GM23338 (cell line): ENCODE results near the gene ZBTB49. TPM values are rescaled to one million over a fixed set of nuclear protein-coding genes. Genes with fewer than 3 reads are reported as not detected.

ENCODE experiments used
- ATAC-seq: fragments of 200-7000 bp; cut with Tn5 transposase; 3 replicates; pipeline ENCODE4 v1.9.1; 2020
- DNase-seq: peaks from one replicate; pipeline ENCODE4 v3.0.0-alpha.2; 2015; ENCODE audit warnings: low spot score
- H2AFZ ChIP-seq: fragments of 200-600 bp; sonication (generic); 2 replicates; pipeline ENCODE4 v1.8.0; 2016; ENCODE audit warnings: antibody characterized with exemption, mild to moderate bottlenecking, moderate library complexity
- H3F3A ChIP-seq: fragments of 200-600 bp; sonication (generic); replicated peaks from 2 replicates; pipeline ENCODE4 v1.8.0; 2017; ENCODE audit warnings: antibody characterized with exemption, mixed run types, low read depth
- H3K27ac ChIP-seq: fragments of 200-600 bp; sonication (generic); 2 replicates; pipeline ENCODE4 v1.6.1; 2016; ENCODE audit warnings: low read depth
- H3K27me3 ChIP-seq: fragments of 200-600 bp; sonication (generic); 2 replicates; pipeline ENCODE4 v1.8.0; 2016; ENCODE audit warnings: mild to moderate bottlenecking, mixed run types, moderate library complexity; ENCODE audit not compliant: insufficient read depth
- H3K36me3 ChIP-seq: fragments of 200-600 bp; sonication (generic); 2 replicates; pipeline ENCODE4 v1.8.0; 2016; ENCODE audit warnings: mild to moderate bottlenecking; ENCODE audit not compliant: insufficient read depth
- H3K4me1 ChIP-seq: fragments of 200-600 bp; sonication (generic); 2 replicates; pipeline ENCODE4 v1.8.0; 2016; ENCODE audit warnings: mild to moderate bottlenecking, moderate library complexity; ENCODE audit not compliant: insufficient read depth
- H3K4me2 ChIP-seq: fragments of 200-600 bp; sonication (generic); 2 replicates; pipeline ENCODE4 v1.7.1; 2017; ENCODE audit warnings: mixed run types
- H3K4me3 ChIP-seq: fragments of 200-600 bp; sonication (generic); 2 replicates; pipeline ENCODE4 v1.6.1; 2016; ENCODE audit warnings: mixed run types
- H3K79me2 ChIP-seq: fragments of 200-600 bp; sonication (generic); replicated peaks from 2 replicates; pipeline ENCODE4 v1.8.0; 2017; ENCODE audit warnings: mild to moderate bottlenecking; ENCODE audit not compliant: insufficient read depth
- H3K9me2 ChIP-seq: fragments of 200-600 bp; sonication (generic); 2 replicates; pipeline ENCODE4 v1.8.0; 2017; ENCODE audit not compliant: insufficient read depth
- H4K20me1 ChIP-seq: fragments of 200-600 bp; sonication (generic); replicated peaks from 2 replicates; pipeline ENCODE4 v1.8.0; 2017; ENCODE audit warnings: mild to moderate bottlenecking; ENCODE audit not compliant: insufficient read depth
- H3K27ac Mint-ChIP-seq: 2 replicates; pipeline ENCODE4 v1.8.0; 2020; ENCODE audit warnings: inconsistent platforms, mild to moderate bottlenecking, moderate library complexity, mixed read lengths
- H3K27me3 Mint-ChIP-seq: 3 replicates; pipeline ENCODE4 v1.8.0; 2022; ENCODE audit warnings: low read depth, mild to moderate bottlenecking, moderate library complexity, mixed read lengths, inconsistent platforms; ENCODE audit not compliant: insufficient read depth, poor library complexity
- H3K36me3 Mint-ChIP-seq: 3 replicates; pipeline ENCODE4 v1.8.0; 2021; ENCODE audit warnings: low read depth, mild to moderate bottlenecking, inconsistent platforms, moderate library complexity, mixed read lengths
- H3K4me1 Mint-ChIP-seq: 3 replicates; pipeline ENCODE4 v1.8.0; 2020; ENCODE audit warnings: mild to moderate bottlenecking, inconsistent platforms, mixed read lengths
- H3K4me3 Mint-ChIP-seq: 3 replicates; pipeline ENCODE4 v1.8.0; 2021; ENCODE audit warnings: moderate library complexity, mild to moderate bottlenecking, inconsistent platforms, mixed read lengths
- H3K9me3 Mint-ChIP-seq: 3 replicates; pipeline ENCODE4 v1.8.0; 2020; ENCODE audit warnings: moderate library complexity, mild to moderate bottlenecking, inconsistent platforms, mixed read lengths
- CREB1 ChIP-seq: fragments of 250-450 bp; sonication (Bioruptor Pico); IDR thresholded peaks from 2 replicates; pipeline ENCODE4 v1.5.0; 2020; ENCODE audit warnings: low read depth, mild to moderate bottlenecking, moderate library complexity
- EZH2 ChIP-seq: fragments of 200-600 bp; sonication (generic); IDR thresholded peaks from one replicate; pipeline ENCODE4 v1.8.0; 2017; ENCODE audit warnings: antibody characterized with exemption, mild to moderate bottlenecking, low read depth; ENCODE audit not compliant: unreplicated experiment
- EZH2phosphoT487 ChIP-seq: fragments of 200-600 bp; sonication (generic); IDR thresholded peaks from one replicate; pipeline ENCODE4 v1.8.1; 2018; ENCODE audit warnings: antibody characterized with exemption; ENCODE audit not compliant: unreplicated experiment
- JUNB ChIP-seq: IDR thresholded peaks from one replicate; pipeline ENCODE4 v1.6.1; 2016; ENCODE audit warnings: antibody characterized with exemption; ENCODE audit not compliant: unreplicated experiment
- NANOG ChIP-seq: IDR thresholded peaks from 2 replicates; pipeline ENCODE4 v1.6.1; 2016; ENCODE audit warnings: antibody characterized with exemption, borderline replicate concordance
- POLR2AphosphoS5 ChIP-seq: IDR thresholded peaks from 2 replicates; pipeline ENCODE4 v1.6.1; 2016; ENCODE audit warnings: antibody characterized with exemption, low read depth
- STAT1 ChIP-seq: IDR thresholded peaks from one replicate; pipeline ENCODE4 v1.6.1; 2016; ENCODE audit warnings: antibody characterized with exemption; ENCODE audit not compliant: unreplicated experiment
- ZNF114 ChIP-seq: fragments of 250-450 bp; sonication (Bioruptor Pico); IDR thresholded peaks from 2 replicates; pipeline ENCODE4 v1.5.0; 2020; ENCODE audit warnings: mild to moderate bottlenecking, moderate library complexity
- ZNF331 ChIP-seq: fragments of 250-450 bp; sonication (Bioruptor Pico); IDR thresholded peaks from 2 replicates; pipeline ENCODE4 v1.5.0; 2020; ENCODE audit warnings: low read depth, mild to moderate bottlenecking, moderate library complexity
- polyA plus RNA-seq: library from polyadenylated mRNA; unstranded; fragments of >200 nt; fragmentation: Nextera tagmentation; extraction: Ambion mirVana; gene quantifications from 2 replicates; pipeline ENCODE4 v1.2.1, GENCODE V29; 2016
- total RNA-seq: library from RNA; depleted of rRNA; stranded (reverse); fragments of >200 nt; shearing (Covaris generic); gene quantifications from 2 replicates; pipeline ENCODE4 v1.2.3, GENCODE V29; 2014
- TF ChIP-seq, protein P1 (sequence below), 2 experiments: fragments of 200-600 bp in 1 of 2; sonication (generic) in 1 of 2; conservative IDR thresholded peaks; 2 replicates each; pipeline versions ENCODE4 v1.5.1 to v1.6.1; 2016 to 2017; ENCODE audit warnings: antibody characterized with exemption in 2 of 2, low read depth in 2 of 2, mild to moderate bottlenecking in 2 of 2, moderate library complexity in 1 of 2
- TF ChIP-seq, protein P2 (sequence below): IDR thresholded peaks from 2 replicates; pipeline ENCODE4 v1.6.1; 2016; ENCODE audit warnings: antibody characterized with exemption
- TF ChIP-seq, protein P3 (sequence below): IDR thresholded peaks from one replicate; pipeline ENCODE4 v1.6.1; 2018; ENCODE audit warnings: antibody characterized with exemption; ENCODE audit not compliant: unreplicated experiment
- TF ChIP-seq, protein P4 (sequence below): fragments of 250-450 bp; sonication (Bioruptor Pico); IDR thresholded peaks from 2 replicates; pipeline ENCODE4 v1.5.0; 2020; ENCODE audit warnings: mild to moderate bottlenecking, moderate library complexity

Gene ZBTB49
- total and polyA plus RNA-seq, 2 experiments from 2014 or later, result 4.1 to 6.0 TPM

DNA sequence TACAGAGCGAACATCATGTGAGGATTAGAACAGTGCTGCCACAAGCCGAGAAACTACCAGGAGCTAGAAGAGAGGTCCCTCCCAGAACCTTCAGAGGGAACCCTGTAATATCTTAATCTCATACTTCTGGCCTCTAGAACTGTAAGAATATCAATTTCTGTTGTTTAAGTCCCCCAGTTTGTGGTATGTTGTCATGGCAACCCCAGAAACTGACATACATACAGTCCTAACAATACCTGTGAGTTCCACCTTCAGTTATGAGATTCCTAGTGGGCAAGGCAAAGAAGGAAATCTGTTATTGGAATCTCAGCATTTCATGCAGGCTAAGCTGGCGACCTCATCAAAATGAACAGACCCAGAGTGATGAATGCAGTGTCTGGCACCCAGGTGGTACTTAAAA lies 42.5 kb downstream of the ZBTB49 start:
- Mint-ChIP-seq H3K27ac (no peak overlapping the region), H3K9me3 (peaks cover 12% of the 10 kb centered on the region), H3K27me3 (peaks cover 6% of the 10 kb centered on the region), H3K4me1 (no peaks in the 10 kb centered on the region; the same call in 1 of the 3 replicates), H3K4me3 (no peak overlapping the region), H3K36me3 (no peaks in the 10 kb centered on the region; the same call in 1 of the 3 replicates)
- TF ChIP-seq, protein P1, sequence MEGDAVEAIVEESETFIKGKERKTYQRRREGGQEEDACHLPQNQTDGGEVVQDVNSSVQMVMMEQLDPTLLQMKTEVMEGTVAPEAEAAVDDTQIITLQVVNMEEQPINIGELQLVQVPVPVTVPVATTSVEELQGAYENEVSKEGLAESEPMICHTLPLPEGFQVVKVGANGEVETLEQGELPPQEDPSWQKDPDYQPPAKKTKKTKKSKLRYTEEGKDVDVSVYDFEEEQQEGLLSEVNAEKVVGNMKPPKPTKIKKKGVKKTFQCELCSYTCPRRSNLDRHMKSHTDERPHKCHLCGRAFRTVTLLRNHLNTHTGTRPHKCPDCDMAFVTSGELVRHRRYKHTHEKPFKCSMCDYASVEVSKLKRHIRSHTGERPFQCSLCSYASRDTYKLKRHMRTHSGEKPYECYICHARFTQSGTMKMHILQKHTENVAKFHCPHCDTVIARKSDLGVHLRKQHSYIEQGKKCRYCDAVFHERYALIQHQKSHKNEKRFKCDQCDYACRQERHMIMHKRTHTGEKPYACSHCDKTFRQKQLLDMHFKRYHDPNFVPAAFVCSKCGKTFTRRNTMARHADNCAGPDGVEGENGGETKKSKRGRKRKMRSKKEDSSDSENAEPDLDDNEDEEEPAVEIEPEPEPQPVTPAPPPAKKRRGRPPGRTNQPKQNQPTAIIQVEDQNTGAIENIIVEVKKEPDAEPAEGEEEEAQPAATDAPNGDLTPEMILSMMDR (conservative IDR thresholded peaks at IDR 0.05; ENCODE audit: low read depth in 2 of 2), result no peak
- TF ChIP-seq ZNF331 (no peak), JUNB (no peak), ZNF114 (no peak), POLR2AphosphoS5 (no peak), EZH2 (no peak), CREB1 (CRISPR knock-in tag) (no peak), NANOG (no peak), EZH2phosphoT487 (no peak), STAT1 (no peak)
- TF ChIP-seq, protein P2, sequence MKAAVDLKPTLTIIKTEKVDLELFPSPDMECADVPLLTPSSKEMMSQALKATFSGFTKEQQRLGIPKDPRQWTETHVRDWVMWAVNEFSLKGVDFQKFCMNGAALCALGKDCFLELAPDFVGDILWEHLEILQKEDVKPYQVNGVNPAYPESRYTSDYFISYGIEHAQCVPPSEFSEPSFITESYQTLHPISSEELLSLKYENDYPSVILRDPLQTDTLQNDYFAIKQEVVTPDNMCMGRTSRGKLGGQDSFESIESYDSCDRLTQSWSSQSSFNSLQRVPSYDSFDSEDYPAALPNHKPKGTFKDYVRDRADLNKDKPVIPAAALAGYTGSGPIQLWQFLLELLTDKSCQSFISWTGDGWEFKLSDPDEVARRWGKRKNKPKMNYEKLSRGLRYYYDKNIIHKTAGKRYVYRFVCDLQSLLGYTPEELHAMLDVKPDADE, result no peak
- TF ChIP-seq, protein P3, sequence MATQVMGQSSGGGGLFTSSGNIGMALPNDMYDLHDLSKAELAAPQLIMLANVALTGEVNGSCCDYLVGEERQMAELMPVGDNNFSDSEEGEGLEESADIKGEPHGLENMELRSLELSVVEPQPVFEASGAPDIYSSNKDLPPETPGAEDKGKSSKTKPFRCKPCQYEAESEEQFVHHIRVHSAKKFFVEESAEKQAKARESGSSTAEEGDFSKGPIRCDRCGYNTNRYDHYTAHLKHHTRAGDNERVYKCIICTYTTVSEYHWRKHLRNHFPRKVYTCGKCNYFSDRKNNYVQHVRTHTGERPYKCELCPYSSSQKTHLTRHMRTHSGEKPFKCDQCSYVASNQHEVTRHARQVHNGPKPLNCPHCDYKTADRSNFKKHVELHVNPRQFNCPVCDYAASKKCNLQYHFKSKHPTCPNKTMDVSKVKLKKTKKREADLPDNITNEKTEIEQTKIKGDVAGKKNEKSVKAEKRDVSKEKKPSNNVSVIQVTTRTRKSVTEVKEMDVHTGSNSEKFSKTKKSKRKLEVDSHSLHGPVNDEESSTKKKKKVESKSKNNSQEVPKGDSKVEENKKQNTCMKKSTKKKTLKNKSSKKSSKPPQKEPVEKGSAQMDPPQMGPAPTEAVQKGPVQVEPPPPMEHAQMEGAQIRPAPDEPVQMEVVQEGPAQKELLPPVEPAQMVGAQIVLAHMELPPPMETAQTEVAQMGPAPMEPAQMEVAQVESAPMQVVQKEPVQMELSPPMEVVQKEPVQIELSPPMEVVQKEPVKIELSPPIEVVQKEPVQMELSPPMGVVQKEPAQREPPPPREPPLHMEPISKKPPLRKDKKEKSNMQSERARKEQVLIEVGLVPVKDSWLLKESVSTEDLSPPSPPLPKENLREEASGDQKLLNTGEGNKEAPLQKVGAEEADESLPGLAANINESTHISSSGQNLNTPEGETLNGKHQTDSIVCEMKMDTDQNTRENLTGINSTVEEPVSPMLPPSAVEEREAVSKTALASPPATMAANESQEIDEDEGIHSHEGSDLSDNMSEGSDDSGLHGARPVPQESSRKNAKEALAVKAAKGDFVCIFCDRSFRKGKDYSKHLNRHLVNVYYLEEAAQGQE, result no peak
- TF ChIP-seq, protein P4, sequence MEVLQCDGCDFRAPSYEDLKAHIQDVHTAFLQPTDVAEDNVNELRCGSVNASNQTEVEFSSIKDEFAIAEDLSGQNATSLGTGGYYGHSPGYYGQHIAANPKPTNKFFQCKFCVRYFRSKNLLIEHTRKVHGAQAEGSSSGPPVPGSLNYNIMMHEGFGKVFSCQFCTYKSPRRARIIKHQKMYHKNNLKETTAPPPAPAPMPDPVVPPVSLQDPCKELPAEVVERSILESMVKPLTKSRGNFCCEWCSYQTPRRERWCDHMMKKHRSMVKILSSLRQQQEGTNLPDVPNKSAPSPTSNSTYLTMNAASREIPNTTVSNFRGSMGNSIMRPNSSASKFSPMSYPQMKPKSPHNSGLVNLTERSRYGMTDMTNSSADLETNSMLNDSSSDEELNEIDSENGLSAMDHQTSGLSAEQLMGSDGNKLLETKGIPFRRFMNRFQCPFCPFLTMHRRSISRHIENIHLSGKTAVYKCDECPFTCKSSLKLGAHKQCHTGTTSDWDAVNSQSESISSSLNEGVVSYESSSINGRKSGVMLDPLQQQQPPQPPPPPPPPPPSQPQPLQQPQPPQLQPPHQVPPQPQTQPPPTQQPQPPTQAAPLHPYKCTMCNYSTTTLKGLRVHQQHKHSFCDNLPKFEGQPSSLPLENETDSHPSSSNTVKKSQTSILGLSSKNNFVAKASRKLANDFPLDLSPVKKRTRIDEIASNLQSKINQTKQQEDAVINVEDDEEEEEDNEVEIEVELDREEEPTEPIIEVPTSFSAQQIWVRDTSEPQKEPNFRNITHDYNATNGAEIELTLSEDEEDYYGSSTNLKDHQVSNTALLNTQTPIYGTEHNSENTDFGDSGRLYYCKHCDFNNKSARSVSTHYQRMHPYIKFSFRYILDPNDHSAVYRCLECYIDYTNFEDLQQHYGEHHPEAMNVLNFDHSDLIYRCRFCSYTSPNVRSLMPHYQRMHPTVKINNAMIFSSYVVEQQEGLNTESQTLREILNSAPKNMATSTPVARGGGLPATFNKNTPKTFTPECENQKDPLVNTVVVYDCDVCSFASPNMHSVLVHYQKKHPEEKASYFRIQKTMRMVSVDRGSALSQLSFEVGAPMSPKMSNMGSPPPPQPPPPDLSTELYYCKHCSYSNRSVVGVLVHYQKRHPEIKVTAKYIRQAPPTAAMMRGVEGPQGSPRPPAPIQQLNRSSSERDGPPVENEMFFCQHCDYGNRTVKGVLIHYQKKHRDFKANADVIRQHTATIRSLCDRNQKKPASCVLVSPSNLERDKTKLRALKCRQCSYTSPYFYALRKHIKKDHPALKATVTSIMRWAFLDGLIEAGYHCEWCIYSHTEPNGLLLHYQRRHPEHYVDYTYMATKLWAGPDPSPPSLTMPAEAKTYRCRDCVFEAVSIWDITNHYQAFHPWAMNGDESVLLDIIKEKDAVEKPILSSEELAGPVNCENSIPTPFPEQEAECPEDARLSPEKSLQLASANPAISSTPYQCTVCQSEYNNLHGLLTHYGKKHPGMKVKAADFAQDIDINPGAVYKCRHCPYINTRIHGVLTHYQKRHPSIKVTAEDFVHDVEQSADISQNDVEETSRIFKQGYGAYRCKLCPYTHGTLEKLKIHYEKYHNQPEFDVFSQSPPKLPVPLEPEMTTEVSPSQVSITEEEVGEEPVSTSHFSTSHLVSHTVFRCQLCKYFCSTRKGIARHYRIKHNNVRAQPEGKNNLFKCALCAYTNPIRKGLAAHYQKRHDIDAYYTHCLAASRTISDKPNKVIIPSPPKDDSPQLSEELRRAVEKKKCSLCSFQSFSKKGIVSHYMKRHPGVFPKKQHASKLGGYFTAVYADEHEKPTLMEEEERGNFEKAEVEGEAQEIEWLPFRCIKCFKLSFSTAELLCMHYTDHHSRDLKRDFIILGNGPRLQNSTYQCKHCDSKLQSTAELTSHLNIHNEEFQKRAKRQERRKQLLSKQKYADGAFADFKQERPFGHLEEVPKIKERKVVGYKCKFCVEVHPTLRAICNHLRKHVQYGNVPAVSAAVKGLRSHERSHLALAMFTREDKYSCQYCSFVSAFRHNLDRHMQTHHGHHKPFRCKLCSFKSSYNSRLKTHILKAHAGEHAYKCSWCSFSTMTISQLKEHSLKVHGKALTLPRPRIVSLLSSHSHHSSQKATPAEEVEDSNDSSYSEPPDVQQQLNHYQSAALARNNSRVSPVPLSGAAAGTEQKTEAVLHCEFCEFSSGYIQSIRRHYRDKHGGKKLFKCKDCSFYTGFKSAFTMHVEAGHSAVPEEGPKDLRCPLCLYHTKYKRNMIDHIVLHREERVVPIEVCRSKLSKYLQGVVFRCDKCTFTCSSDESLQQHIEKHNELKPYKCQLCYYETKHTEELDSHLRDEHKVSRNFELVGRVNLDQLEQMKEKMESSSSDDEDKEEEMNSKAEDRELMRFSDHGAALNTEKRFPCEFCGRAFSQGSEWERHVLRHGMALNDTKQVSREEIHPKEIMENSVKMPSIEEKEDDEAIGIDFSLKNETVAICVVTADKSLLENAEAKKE (CRISPR knock-in tag), result no peak
- Histone ChIP-seq H3F3A (0 out of 2 replicates have a peak, but pooled peaks cover 3% of the 10 kb centered on the region), H3K4me3 (no peak overlapping the region), H3K9me2 (no peaks in the 10 kb centered on the region), H3K36me3 (no peaks in the 10 kb centered on the region), H3K79me2 (no peaks in the 10 kb centered on the region), H3K4me2 (no peak overlapping the region), H3K27ac (no peak overlapping the region), H2AFZ (no peak overlapping the region), H4K20me1 (no peaks in the 10 kb centered on the region), H3K4me1 (0 out of 2 replicates have a peak, but pooled peaks cover 4% of the 10 kb centered on the region), H3K27me3 (no peaks in the 10 kb centered on the region)
- DNase-seq (no peak), ATAC-seq (no peak)
